RPMI7951 (cell line): ENCODE measurements around the gene RPP30. TPM values are rescaled to one million over a fixed set of nuclear protein-coding genes. Genes with fewer than 3 reads are reported as not detected.
"Not testable (repeated sequence)": the region's sequence is repeated elsewhere in the genome, so short reads cannot be mapped to it uniquely, and the experiment has no call there.

Experiments used
- DNase-seq: peaks from one replicate; pipeline ENCODE4 v3.0.0-alpha.2; 2012; ENCODE audit warnings: low read depth
- total RNA-seq: library from RNA; depleted of rRNA; stranded (reverse); fragments of >200 nt; shearing (Covaris generic); gene quantifications from 2 replicates; pipeline ENCODE4 v1.2.3, GENCODE V29; 2014

The RPP30 gene
- total RNA-seq, 1 experiment from 2014 or later = 97.6 TPM

DNA sequence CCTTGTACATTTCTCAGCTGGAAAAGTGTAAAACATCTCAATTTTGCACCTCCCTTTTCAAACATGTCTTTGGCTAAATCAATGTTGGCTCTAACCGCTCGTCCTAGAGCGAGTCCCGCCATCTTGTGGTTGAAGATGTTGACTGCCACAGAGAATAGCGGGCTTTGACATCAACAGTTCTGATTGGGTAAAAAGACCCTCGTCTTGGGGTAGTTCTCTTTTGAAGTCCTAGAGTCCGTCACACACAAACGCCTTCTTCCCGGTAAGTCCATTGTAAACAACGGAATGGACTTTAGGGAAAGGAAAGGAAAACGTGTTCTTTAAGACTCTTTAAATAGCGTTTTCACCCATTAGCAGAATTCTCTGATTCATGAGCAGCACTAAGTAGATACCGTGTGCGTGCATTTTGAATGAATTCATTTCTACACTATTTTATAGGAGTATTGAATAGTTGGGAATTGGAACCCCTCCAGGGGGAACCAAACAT lies 452 bp upstream of the RPP30 start:
- peak; percentile 85 for DNase-seq

DNA sequence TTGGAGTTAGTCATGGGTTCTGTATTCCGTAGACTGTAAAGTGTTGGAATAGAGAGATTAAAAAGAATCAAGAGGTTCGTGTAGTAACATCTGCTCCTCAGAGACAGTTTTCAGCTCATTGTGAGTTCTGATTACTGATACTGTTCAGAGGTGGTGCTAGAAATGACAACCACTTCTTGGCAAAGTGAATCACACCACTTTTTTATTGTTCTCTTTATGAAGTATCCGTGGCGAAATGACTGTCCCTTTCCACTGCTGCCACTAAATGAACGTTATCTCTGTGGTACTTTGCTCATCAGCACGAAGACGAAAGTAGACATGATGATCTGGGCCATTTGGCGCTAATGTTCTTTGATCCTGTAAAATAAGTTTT lies 860 bp downstream of the RPP30 start:
- DNase-seq = no peak

DNA sequence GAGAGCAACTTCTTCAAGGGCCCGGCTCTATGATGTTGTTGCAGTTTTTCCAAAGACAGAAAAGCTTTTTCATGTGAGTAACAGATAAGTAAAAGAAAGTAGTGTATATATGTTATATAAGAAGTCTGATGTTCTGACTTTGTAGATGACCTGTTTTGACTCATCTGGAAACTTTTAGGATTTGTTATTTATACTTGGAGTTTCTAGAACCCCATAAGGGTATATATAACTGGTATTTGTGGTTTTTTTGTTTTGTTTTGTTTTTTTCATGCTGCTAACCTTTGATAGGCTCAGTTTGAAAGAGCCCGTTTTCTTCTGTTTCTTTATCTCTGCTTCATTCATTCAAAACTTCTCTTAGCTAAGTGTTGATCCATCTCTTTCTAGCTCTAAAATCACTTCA lies 7.3 kb downstream of the RPP30 start:
- no peak for DNase-seq

DNA sequence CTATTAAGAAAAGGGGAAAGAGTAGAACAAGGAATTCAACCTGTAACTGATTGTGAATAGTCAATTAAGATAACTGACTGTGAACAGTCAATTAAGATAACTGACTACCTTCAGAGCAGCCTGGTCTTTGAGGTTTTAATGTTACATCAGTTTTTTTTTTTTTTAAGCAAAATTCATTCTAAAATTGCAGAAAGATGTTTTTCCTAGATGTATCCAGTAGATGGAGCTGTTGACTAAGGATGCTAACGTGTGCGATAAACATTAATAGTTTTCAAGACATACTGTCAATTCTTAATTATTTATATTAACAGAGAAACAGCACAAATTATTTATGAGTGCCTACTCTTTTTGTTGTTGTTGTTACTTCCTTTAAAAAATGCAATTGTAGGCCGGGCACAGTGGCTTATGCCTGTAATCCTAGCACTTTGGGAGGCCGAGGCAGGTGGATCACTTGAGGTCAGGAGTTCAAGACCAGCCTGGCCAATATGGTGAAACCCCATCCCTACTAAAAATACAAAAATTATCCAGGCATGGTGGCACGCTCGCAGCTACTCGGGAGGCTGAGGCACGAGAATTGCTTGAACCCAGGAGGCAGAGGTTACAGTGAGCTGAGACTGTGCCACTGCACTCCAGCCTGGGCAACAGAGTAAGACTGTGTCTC lies 8.4 kb downstream of the RPP30 start:
- DNase-seq = peak; percentile 39

DNA sequence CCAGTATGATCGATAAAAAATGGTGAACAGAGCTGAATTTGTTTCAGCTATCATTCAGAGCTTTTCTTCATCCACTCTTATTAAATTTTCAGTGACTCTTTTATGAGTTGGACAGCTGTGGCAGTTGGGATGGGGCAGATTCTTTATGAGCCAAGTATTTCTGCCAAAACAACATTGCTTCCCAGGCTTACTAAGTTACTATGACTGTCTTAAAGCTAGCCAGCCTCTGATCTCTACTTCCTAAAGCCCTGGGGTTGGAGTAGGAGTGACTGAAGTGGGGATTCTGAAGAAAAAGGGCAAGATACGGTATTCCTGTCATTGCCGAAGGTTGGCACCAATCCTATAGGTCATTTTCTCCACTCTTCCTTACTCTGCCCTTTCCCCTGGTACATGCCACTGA lies 12.7 kb downstream of the RPP30 start:
- no peak for DNase-seq

DNA sequence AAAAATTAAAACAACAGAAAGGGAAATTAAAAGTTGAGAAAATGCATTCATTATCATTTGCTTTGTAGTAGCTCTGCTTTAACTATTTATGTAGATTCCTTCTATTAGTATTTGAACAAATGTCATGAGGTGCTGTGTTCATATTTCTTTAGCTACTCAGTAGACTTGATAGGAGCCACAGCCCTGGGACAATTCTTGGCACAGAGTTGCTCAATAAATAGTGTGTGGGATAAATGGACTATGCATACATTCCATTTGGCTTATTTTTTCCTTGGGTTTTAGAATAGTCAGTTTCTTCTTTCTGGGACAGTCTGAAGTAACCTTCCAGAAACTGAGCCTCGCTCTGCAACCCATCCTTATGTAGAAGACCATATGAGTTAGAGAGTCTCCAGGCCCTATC lies 13.4 kb downstream of the RPP30 start:
- peak; percentile 9 for DNase-seq

DNA sequence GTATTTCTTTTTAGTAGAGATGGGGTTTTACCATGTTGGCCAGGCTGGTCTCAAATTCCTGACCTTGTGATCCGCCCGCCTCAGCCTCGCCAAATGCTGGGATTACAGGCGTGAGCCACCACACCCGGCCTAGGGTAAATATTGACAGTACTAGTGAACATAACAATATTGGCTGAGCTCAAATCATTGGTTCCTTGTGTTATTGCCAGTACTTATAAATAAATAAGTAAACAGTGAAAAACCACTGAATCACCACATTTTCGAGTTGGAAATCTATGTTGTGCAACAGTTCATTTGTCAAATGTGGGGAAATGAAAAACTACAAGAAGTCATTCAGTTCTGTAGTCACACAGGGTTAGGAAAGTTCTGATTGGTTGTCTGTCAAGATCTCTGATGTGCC lies 15.8 kb downstream of the RPP30 start:
- DNase-seq = no peak

DNA sequence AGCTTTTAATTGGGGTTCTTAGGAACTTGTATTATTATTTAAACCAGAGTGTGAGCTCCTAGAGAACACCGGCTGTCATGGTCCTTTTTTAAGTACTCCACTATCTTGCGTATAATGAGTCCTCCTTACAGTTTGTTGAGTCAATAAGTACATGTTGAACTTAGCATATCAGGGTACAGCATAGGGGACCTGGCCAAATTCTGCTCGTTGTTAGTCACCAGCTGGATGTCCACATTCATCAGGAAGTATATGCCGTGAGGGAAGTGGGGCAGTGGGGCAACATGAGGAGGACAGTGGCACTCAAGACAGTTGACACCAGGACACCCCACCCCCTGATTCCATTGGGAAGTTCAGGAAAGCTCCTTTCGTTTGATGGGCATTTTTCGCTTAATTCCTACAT lies 16.6 kb downstream of the RPP30 start:
- no peak for DNase-seq

DNA sequence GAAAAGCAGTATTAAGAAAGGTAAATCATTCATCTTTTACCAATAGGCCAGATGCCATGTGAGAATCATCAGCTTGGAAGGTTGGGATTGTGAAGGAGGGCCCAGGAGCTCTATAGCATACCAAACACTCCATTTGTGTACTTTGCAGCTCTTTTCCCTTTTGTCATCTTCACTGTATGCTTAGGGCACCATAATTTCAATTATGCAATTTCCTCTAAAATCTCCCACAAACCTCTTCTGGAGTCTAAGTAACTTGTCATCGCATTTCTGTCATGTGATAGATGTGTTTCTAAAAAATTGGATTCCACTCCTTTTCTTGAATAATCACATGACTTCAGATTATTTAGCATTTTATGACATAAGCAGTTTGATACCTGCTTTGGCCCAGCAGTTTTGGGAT lies 17.9 kb downstream of the RPP30 start:
- no peak for DNase-seq

DNA sequence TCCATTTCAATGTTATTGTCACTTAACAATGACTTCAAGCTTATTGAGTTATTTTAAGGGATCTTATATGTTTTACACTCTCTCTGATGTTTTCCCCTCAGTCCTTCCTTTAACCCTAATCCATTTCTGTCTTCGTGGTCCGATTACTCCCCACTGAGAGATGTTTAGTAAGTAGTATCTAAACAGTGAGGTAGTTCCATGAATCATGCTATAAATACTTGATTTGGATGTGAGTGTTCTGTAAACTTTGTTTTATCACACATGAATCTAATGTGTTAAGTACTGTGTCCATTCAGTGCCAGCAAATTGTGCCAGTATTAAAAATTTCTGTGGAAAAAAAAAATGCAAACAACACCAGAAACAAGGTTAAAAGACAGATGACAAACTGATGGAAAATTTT lies 18.6 kb downstream of the RPP30 start:
- no peak for DNase-seq

DNA sequence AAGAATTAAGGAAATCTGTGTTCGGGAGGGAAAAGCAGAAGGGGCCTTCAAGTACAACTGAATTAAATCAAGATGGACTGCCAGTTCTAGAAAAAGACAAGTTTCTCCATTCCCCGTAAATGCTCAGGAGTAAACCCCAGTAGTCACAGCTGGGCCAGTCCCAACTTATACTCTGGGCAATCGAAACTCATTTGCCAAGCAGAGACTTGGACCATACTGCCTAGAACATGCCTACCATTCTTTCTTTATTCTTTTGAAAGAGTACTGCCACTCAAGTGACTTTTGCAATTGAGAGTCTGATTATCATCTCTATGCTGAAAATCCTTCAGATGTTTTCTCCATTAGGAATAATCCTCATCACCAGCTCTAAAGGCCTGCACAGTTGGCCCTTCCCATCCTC lies 21.4 kb downstream of the RPP30 start:
- no peak for DNase-seq

DNA sequence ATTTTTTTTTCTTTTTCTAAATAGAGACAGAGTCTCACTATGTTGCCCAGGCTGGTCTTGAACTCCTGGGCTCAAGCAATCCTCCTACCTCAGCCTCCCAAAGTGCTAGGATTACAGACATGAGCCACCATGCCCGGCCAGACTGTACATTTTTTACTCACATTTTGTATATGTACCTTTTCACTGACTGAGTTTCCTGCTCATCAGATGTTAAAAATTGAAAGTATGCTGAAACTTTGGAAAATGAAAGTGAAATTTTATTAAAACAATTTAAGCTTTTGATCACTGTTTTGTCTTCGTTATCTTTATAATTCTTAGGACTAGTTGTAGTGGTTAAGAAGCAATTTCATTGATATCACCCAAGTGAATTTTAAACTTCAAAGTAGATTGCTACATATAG lies 25.1 kb downstream of the RPP30 start:
- DNase-seq = not testable (repeated sequence)

DNA sequence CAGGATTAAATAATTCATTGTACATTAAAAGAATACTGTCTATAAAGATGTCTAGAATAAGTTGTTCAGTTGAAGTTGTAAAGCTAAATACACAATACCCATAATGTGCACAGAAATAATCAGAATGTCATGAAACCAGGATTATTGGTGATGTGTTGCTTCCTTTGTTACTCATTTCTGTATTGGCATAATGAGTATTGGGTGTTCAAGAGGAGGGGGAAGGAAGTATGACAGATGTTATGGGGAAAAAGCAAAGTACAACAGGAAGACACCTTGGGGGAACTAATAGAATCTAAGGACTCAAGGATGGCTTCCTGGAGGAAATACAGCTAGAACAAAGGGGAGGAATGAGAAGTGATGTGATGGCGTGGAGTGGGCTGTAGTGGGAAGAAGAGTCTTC lies 34.2 kb downstream of the RPP30 start:
- DNase-seq = no peak

DNA sequence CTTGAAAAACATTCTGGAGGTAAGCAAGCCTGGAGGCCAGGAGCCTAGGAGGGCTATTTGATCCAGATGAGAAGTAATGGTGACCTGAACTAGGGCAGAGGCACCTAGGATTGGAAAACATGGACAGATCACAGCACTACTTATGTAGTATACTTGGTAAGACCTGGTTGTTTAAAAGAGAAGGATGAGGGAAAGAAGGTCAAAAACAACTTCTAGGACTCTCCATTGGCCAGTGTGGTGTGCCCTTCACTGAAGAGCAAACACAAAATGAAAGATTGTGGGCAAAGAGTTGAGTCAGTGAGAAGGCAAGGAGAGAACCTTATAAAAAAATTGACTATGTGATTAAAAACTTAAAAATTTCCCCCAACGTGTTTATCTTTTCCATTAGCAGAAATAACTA lies 34.8 kb downstream of the RPP30 start:
- DNase-seq = no peak

DNA sequence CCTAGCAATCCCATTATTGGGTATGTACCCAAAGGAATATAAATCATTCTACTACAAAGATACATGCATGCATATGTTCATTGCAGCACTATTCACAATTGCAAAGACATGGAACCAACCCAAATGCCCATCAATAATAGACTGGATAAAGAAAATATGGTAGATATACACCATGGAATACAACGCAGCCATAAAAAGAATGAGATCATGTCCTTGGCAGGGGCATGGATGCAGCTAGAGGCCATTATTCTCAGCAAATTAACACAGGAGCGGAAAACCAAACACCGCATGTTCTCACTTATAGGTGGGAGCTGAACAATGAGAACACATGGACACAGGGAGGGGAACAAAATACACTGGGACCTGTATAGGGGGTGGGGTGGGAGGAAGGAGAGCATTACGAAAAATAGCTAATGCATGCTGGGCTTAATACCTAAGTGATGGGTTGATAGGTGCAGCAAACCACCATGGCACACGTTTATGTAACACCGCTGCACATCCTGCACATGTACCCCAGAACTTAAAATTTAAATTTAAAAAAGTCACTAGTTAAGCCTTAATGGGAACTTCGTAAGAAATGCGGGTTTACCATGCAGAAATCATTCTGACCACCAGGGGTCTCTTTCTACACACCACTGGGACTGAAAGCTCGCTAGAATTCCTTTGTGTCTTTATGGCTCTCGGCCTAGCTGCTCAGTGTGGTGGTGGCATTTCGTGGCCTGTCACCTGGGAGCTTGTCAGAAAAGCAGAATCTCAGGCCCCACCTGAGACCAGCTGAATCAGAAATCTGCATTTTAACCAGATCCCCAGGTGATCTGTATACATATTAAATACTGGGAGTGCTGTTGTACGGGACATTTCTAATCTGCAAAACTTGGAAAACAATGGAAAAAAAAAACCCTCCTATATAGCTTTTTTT lies 39.6 kb downstream of the RPP30 start:
- DNase-seq = peak; percentile 71

DNA sequence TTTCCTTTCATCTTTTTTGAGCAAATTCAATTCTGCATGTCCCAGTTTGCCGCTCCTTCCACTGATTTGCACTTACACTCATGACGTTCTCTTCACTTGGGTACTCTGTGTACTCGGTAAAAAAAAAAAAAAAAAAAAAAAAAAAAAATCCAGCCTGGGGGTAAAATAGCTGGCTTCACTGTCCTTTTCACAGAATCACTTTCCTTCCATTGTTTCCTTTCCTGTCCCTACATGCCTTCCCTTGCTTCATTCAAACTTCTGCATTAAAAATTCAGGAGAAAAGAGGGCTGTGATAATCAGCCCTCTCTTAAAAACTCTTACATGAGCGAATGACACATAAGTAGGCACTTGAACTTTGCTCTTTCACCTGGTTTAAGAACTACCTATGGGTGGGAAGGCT lies 40.4 kb downstream of the RPP30 start:
- peak; percentile 10 for DNase-seq

DNA sequence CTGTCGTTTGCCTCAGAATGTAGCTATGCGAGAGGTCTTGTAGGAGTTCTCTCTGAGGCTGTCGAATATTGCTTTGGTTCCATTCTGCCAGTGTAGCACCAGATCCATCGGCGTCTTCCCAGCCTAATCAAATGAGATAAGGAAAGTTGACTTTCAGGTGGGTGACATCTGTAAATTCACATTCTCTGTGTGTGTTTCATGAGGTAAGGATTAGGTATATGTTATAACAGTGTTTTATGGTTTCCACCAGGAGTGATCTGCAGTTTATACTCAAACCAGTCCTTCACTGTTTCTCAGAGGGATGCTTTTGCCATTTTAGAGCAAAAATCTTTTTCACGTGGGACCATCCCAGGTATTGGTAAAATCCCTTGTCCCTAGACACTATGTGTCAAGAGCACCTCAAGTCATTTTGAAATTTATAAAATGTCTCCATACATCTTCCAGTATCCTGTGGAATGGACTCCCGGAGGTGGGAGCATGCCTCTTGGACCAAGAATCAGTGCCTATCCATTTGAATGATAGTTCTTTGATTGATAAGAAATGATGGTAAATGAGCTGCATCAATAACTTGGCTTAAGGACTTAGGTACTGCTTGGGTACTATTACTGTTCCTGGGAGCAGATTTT lies 41.2 kb downstream of the RPP30 start:
- DNase-seq = no peak

DNA sequence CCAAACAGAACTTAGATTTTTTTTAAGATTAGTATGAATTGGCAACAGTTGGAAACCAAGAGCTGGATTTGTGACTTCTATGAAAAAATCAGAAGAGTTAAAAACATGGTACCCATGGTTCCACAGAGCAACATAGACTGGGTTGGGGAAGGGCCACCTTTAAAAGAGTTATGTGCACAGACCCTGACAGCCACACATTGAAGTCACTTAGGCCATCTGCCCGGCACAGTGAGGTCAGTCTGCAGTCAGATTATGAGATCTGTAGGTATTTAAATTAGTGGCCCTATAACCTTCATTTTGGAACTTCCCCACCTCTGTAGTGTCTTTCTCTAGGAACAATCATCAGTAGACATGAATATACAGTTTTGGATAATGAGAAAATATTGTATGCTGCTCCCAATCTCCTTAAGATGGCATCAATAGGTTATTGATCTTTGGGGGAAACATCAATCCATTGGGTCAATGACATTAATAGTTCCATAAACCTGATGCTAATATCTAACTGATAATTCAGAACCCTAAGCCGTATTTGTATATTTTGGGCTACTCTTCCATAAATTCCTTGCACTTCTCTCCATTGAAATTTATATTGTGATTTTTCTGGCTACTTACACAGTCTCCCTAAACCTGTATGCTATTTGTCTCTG lies 42.1 kb downstream of the RPP30 start:
- DNase-seq = no peak

DNA sequence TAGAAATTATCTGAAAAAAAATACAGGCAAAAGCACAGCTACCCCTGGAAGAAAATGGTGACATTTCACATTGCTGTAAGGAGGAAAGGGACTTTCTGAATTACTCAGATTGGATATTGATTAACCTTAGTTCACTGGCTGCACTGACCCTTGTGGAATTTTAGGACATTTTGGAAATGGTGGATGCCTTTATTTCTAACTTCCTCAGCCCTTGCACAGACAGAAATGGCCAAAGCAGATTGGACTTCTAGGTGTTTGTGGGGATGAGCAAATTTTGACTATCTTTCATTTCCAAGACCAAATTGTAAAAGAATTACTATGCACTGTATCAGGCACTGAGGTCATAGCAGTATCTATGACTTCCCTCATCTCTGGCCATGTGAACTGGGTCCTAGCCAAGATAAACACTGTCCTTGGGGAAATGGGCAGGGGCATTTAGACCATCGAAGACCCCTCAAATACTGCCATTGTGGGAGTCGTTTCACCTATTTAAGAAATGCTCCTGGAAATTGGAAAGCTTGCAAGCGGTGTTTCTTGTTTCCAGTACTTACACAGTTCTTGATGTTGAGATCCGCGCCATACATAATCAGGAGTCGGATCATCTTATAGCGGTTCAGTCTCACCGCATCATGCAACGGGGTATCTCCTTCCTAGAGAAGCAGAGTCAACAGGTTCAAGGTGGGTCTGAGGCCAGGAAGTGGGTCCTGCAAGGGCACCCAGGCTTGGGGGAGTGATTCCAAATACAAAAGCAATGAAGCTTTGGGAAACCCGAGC lies 43.4 kb downstream of the RPP30 start:
- DNase-seq = no peak

DNA sequence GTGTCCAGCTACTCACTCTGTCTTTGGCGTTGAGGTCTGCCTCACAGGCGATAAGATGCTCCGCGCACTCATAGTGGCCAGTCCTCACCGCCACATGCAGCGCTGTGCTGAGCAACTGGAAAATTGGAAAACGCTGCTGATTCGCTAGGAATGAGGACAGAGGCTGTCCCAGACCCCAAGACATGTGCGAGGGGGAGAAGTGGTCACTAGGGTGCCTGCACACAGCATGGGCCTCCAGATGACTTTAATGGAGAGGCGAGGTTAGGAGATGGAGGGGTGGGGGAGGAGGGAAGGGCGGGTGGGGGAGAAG lies 43.9 kb downstream of the RPP30 start:
- DNase-seq = no peak

DNA sequence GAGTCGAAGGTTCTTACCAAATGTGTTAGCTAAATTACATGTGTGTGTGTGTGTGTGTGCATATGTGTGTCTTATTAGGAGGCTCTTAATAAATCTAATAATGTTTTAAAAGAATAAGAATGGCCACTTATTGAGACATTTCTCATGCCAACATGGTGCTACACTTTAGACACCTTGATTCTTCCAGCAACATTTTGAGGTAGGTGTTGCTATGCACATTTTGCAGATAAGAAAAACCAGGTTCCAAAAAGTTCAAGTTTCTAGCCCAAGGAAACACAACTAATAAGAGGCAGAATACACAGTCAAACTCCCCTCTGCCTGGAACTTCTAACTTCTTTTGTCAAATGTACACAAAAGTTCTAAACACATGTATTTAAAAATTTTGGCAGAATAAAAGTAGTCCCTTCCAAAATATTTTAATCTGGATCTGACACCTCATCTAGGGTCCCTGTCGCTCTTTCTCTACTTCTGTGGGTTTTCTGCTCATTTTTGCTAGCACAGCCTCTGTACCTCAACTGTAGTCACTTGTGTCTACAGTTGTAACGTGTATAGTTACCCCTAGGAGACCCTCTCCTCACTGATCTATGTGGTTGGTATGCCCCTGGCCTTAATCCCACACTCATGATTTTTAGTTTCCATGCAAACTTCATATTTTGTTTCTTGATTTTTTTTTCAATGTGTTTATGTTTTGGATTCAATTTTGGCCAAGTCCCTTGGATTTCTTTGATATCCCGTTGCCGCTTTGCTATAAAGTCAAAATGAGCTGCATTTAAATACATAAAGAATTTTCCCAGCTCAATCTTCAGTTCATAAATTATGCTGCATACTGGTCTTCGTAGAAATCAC lies 44.8 kb downstream of the RPP30 start:
- no peak for DNase-seq
